Fibroblast of the conjunctiva (primary cell): Measurements from ENCODE around the gene CCNY.
"Not testable (repeated sequence)": the region's sequence is repeated elsewhere in the genome, so short reads cannot be mapped to it uniquely, and the experiment has no call there.

Experiments used
- DNase-seq: peaks from one replicate; pipeline ENCODE4 v3.0.0-alpha.2; 2010; ENCODE audit warnings: low read depth

CCNY gene

DNA sequence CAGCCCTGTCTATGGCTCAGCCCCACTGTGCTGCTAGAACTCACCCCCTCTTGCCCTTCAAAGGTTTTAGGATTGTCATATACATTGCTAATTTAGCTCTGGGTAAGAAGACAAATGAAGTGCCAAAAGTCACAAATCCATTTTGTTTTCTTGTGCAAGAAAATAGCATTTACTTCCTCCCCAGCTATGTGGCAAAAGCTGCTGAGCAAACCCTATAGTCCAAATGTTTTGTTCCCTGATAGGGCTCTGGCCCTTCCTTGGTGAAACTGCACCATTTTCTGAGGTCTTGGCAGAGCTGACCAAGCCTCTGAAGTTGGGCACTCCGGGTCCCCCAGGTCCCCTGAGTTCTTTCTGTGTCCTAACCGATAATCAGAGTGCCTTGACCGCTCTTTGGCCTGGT lies 184.7 kb downstream of the CCNY start:
- no peak for DNase-seq

DNA sequence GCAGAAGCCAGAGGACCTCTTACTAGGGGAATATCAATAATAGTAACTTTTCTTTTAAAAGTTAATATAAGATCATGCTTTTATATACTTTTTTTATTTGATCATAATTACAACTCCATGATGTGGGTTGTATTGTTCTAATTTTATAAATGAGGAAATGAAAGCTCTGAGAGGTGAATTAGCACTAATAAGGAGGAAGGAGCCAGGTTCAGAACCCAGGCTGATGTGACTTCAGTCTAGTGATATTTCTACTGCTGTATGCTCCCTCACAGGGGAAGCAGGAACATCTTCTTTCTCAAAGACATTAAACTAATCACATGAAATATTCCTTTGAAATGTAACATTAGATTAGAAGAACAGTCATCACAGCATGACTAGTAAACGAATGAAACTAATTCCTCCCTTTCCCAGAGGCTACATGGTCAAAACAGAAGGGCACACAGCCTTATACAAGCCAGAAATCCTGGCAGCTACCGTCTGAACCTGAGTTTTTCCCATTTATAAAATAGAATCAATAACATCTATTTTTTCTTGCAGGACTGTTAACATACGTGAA lies 187.4 kb downstream of the CCNY start:
- DNase-seq: no peak

DNA sequence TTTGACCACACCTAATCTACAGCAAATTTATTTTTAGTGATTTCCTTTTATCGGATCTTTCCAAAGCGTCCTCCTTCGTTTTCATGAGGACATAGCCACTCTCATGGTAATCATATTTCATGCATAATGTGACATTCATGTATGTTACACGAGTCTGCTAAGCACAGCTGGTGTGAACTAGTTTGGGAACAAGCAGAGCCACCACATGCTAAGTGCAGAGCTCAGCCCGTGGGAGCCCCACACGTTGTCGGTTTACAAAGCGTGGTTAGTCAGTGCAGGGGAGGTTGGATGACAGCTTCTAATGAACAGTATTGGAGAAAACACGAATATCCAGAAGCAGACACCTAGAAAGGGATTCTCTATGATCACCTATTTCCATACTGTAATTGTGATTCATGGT lies 190.4 kb downstream of the CCNY start:
- DNase-seq: no peak

DNA sequence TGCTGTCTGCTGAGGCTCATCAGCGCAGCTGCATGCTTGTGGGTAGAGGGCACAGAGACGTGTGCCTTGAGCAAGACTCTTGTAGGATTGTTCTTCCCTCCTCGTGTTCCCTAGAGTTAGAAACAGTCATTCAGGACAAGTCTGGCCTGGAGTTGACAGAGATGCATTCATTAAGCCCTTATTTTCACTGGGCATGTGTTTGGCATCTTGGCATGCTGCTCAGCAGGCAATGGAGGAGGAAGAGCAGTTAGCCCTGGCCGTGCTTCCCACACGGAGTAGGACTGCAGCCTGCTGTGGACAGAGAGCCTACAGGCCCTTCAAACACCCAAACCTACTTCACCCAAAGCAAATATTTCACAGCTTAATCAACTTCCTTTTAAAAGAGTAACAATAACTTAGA lies 195.8 kb downstream of the CCNY start:
- no peak for DNase-seq

DNA sequence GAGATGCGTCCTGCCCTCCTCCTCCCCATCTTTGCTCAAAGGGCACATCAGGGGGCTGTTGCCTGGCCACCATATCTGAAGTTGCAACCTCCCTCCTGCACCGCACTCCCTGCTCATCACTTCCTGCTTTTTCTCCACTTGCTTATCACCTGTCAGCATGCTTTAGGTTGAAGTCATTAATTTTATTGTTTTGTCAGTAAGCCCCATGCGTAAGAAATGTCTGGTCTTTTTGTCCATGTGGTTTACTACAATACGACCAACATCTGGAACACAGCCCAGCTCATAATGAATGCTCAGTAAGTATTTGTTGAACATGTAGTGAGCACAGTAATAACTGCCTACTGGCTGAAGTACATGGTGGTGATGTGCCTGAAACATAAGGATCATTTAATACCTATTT lies 197.3 kb downstream of the CCNY start:
- no peak for DNase-seq

DNA sequence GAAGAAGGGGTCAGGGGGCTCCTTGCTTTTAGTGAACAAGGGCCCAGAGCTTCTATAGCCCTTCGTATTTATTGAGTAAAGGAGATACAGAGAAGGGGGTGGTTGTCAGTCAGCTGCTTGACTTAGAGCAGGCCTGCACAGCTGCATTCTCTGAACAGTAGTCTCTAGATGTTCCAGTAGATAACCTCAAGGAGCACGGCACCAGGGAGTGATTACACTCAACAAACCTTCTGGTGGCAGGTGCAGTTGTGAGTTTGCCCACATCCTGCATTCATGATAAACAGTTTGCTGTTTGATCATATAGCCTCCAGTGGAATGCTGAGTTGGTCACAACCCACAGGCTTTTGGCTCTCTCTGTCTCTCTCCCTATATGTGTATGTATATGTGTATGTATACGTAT lies 198.8 kb downstream of the CCNY start:
- no peak for DNase-seq

DNA sequence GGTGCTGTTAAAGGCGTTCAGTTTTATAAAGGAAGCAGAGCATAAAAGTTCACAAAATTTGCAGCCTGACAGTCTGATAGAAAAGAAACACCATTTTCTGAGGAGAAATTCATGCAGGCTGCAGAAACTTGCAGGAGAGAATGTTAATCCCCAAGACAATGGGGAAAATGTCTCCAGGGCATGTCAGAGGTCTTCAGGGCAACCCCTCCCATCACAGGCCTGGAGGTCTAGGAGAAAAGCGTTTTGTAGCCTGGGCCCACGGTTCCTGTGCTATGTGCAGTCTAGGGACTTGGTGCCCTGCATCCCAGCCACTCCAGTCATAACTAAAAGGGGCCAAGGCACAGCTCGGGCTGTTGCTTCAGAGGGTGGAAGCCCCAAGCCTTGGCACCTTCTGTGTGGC lies 200.5 kb downstream of the CCNY start:
- DNase-seq: no peak

DNA sequence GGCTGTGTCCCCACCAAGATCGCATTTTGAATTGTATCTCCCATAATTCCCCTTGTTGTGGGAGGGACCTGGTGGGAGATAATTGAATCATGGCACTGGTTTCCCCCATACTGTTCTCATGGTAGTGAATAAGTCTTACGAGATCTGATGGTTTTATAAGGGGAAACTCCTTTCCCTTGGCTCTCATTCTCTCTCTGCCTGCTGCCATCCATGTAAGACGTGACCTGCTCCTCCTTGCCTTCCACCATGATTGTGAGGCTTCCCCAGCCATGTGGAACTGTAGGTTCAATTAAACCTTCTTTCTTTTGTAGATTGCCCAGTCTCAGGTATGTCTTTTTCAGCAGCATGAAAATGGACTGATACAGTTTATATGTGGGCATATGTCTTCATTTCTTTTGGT lies 201.6 kb downstream of the CCNY start:
- not testable (repeated sequence) for DNase-seq

DNA sequence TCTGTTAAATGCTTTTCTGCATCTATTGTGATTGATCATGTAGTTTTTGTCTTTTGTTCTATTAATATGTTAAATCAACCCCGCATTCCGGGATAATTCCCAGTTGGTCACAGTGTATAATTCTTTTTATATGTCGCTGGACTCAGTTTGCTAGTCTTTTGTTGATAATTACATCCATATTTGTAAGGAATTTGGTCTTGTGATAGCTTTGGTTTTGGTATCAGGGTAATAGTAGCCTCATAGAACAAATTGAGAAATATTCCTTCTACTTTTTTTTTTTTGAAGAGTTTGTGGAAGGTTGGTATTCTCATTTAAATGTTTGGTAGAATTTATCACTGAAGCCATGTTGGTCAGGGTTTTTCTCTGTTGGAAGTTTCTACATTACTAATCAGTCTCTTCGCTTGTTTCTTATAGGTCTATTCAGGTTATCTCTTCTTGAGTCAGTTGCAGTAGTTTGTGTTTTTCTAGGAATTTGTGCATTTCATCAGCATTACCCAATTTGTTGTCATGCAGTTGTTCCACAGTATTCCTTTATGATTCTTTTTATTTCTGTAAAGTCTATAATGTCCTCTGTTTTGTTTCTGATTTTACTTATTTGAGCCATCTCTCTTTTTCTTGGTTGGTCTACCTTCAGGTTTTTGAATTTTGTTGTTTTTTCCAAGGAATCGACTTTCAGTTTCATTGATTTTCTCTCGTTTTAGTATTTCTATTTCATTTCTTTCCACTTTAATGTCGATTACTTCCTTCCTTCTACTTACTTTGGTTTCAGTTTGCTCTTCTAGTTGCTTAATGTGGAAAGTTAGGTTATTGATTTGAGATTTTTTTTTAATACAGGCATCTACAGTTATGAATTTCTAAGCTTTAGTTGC lies 204.2 kb downstream of the CCNY start:
- no peak for DNase-seq

DNA sequence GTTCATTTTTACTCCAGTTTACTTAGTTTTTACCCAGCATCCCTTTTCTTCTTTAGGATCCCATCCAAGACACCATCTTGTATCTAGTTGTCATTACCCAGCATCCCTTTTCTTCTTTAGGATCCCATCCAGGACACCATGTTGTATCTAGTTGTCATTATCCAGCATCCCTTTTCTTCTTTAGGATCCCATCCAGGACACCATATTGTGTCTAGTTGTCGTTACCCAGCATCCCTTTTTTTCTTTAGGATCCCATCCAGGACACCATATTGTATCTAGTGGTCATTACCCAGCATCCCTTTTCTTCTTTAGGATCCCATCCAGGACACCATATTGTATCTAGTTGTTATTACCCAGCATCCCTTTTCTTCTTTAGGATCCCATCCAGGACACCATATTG lies 205.4 kb downstream of the CCNY start:
- no peak for DNase-seq

DNA sequence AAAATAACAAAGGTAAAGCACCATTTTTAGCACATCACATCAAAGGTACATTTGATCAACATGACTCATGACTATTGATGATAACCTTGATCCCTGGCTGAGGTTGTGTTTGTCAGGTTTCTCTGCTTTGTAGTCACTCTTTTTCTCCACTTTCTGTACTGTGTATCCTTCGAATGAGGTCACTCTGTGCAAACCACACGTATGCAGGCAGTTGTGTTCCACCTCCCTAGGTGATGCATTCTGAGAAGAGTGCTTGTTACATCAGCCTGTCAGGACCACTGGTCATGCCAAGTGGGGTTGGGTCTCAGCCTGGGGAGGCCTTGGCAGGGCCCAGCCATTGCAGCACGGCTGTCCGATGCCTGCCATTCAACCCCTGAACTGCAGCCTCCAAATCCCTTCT lies 206.0 kb downstream of the CCNY start:
- DNase-seq: no peak

DNA sequence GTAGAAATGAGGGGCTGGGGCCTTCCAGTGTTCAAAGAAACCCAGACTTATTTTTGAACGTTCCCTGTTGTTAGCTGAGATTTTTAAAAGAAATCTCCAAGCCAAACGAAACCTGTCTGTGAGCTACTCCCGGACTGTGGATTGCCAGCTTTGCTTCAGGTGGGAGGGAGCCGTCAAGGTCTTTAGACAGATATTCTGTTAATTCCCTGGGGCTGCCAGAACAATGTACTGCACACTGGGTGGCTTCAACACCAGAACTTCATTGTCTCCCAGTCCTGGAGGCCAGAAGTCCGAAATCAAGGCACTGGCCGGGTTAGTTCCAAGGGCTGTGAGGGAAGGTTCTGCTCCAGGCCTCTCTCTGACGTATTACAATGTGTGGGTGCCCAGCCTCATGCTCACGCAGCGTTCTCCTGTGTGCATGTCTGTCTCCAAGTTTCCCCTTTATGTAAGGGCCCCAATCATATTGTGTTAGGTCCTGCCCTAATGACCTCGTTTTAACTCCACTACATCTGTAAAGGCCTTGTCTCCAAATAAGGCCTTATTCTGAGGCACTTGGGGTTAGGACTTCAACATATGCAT lies 208.9 kb downstream of the CCNY start:
- DNase-seq: no peak

DNA sequence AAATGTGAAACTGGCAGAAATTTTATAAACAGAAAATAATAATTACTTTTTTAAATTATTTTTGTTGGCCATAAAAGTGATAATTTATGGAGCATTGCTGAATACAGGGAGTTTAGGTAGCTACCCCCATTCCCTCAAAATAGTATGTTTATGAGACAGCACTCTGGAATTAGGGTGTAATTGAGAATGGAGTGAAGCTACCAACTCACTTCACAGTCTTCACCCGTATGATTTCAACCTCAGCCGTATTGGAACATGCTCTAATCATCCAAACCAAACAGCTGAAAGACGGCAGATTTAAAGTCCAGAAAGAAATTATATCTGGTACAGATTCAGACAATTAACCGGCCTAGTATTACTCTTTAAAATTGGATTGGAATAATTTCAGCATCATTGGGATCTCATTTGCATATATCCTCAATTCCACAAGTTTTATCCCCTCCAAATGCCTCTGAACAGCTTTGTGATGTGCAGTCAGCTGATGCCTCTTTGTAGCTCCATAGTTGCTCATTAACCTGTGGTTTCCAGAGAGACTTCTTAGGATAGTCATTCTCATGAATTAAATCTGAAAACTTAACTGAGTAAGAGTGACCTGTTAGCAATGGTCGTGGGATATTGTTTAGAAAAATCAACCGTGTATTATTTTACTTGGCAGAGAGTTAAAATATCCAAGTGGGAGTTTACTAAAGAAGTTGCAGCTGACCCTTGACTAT lies 209.7 kb downstream of the CCNY start:
- DNase-seq: no peak

DNA sequence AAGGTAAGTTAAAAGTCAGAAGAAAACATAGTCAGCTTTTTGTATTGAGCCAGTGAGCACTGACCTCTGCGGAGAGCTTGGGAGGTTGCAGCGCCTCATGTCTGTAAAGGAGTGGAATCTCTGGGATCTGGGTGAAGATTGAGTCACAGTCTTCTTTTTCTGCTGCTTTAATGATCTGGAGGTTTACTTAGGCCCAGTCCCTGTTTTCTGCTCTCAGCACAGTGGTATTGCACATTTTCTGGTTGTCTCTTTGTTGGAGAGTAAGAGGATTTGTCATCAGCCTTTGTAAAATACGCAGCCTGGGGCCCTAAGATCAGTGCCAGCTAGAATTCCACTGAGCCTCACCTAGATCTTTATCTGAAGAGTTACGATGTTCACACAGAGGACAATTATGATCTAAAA lies 210.5 kb downstream of the CCNY start:
- DNase-seq: no peak

DNA sequence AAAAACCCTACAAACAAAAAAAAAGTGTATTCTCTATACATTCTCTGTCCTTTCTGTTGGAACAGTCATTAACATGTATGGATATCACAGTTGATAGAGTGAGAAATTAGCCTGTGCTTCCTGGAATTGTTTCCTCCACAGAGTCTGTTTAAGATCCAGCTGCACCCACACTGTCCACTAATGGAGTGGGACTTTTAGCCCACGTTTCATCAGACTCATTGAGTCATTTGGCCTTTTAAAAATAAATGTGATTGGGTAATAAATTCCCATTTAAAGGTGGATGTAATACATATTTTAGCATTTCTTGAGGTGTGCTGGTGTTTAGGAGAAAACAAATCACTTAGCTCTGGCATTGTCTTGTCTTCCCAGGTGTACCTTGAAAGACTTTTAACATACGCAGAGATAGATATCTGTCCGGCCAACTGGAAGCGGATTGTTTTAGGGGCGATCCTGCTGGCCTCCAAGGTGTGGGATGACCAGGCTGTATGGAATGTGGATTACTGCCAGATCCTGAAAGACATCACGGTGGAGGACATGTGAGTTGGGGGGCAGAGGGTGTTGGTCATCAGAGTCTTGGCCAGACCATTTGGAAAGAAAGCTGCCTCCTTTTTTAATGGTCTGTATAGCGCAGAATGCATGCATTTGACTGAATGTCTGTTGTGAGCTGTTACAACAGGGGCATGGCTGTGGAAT lies 216.5 kb downstream of the CCNY start:
- DNase-seq: no peak

DNA sequence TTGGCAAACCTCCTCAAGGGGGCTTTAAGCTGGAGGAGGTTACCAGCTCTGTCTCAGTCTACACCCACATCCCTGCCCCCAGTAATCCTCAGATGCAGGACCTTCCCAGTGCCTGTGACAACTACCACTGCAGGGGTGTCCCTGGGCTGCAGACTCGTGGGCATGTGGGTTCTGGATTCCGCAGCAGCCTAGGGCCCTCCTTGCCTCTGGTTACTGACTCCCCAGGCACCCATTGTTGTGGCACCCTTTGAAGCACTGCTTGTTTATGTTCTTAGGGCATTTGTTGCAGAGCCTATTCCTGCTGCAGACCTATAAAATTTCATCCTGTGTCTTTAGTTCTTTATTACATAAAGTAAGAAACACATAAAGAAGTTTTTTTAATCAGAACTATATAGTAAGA lies 217.7 kb downstream of the CCNY start:
- DNase-seq: no peak

DNA sequence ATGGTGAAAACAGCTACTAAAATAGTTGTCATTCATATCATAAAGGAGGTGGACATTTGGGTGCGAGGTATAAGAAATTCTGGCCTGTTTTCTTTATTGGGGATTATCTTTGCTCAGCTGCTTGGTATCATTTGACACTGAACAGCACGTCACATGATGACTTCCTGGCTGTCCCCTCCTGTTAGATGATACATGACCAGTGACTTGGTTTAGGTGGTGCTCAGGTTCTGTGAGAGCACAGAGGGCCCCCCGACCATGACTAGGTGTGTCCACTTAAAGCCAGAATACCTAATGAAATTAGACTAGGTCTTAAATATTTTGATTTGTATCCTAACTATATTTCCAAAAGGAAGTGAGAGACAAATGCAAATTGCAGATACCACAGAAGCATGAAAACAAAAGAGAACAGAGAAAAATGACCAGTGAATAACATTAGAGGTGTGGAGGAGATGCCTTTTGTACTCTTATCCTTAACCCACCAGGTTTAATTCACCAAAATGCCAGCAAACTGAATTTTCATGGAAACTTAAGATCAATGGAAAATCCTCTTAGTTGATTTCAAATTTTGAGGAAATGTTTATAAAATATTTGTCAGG lies 218.2 kb downstream of the CCNY start:
- DNase-seq: no peak

DNA sequence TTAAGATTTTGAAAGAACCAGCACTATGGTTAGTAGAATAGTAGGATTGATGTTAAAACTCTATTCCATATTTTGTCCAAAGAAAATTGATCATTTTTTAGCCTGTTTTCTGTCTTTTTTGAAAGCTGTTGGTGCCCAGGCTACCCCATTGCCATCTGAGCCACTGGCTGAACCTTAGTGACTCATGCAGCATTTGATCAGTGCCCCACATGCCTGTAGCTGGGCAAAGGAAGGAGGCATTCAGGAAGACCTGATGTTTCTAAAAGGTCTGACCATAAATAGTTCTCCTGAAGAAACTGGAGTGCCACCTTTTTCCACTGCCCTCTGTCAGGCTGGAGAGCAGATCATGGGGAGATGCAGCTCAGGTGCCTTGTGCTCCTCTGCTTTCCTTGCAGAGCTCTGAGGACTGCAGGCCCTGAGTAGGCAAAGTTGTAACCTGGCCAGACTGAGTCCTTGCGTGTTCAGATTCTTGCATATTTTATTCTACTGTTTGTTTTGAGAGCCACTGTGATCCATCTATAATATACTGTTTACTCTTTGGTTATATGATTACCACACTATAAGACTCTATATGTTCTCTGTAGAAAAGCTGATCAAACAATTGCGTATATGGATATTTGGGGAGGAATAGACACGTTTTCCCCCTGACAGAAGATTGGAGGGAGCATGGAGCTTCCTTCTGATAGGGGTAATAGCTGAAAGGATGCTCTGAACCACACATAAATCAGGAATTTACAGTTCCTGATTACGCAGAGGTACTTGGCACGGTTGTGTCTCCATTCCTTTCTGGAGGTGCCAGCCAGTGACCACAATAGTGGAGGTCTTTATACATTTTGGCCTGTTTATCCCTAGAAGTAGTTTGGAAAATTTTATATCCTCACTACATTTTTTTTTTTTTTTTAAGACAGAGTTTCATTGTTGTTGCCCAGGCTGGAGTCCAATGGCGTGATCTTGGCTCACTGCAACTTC lies 219.9 kb downstream of the CCNY start:
- DNase-seq: no peak

DNA sequence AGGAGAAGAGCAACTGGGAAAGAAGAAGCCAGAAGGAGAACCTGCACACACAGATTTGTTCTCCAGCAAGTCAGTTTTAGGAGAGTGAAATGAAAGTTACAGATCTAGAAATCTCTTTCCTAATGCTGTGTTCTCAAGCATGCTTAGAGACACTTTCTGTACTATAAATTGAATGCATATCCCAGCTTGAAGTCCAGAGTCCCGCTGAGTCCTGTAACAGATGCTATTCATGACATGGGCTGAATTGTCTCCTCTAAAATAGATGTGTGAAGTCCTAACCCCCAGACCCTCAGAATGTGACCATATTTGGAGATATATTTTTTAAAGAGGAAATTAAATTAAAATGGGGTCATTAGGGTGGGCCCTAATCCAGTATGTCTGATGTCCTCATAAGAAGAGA lies 222.0 kb downstream of the CCNY start:
- DNase-seq: no peak

DNA sequence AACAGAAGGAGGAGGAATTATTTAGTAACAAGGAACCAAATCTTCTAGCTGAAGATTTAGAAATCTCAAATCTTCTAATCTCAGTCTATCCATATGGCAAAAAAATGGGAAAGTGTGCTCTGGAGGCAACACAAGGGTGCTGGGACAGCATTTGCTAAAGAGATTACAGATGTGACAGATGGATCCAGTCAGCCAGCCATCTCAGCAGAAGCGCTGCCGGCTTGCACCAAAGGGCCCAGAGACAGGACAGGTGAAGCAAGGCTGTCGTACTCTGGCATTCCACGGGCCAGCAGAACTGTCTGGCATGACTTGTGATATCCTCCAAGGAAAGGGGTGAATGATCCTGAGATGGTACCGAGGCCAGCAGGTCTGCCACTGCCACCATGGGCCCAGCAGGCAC lies 223.1 kb downstream of the CCNY start:
- no peak for DNase-seq

DNA sequence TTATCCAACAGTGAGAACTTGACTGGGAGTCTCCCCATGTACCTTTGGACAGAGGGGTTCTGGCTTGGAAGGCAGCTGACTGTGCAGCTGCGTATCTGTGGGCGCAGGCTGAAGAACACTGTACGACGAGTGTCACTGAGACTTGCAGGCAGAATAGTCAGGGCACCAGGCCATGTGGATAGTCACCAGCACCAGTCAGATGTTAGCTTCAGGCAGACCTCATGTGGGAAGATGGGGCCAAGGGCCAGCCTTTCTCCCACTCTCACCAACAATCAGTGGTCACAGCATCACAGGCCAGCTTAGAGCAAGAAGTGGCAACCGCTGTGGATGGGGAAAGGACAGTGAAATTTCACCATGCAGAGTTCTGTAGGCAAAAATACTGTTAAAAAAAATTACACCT lies 225.4 kb downstream of the CCNY start:
- DNase-seq: no peak
